ENCODE data around the gene RDM1.

RDM1 gene

GRCh38 chr17:35875072-35875799 lies 55.3 kb downstream of the RDM1 start:
- in situ Hi-C loops (cut with MboI; ENCODE audit: low sequenced_read_pairs), result no loop called here

- in situ Hi-C loops (cut with MboI; ENCODE audit: low sequenced_read_pairs), result no loop called here
Observed at GRCh38 chr17:35872196-35872980, 58.2 kb downstream of the RDM1 start.

- in situ Hi-C loops (cut with MboI; ENCODE audit: low sequenced_read_pairs), result no loop called here
Observed at GRCh38 chr17:35870906-35871819, 59.4 kb downstream of the RDM1 start.

- in situ Hi-C loops (cut with MboI; ENCODE audit: low sequenced_read_pairs), result no loop called here
Observed at GRCh38 chr17:35868737-35869136, 61.8 kb downstream of the RDM1 start, which contains the start of gene HEATR9. HEATR9 (minus strand) TSS chr17:35868891; CDS start chr17:35868742, 149 bp downstream.

All from hTERT RPE-1 (cell line).